HEK293 (cell line): Measurements from ENCODE around the gene SERPINB8.
A peak's percentile ranks its signal among the peaks of the same experiment; 100 is the strongest.

Source experiments
- CTCF ChIA-PET: fragments of 350-600 bp; formaldehyde crosslinking; extraction: SDS; loops from one replicate; lab custom pipeline; 2021; ENCODE audit warnings: antibody characterized with exemption; lab: Yijun Ruan, JAX
- POLR2A ChIA-PET: fragments of 300-600 bp; formaldehyde crosslinking; extraction: SDS; loops from one replicate; lab custom pipeline; 2020; ENCODE audit warnings: antibody characterized with exemption, inconsistent platforms; lab: Yijun Ruan, JAX
- H3K27ac ChIP-seq: fragments of 200-500 bp; sonication (Bioruptor generic); 2 replicates; pipeline ENCODE4 v1.5.1; 2014; ENCODE audit warnings: low read depth, low read length, control low read depth, inconsistent platforms; ENCODE audit errors: extremely low read depth
- H3K36me3 ChIP-seq, 2 experiments: fragments of 200-500 bp in 1 of 2; sonication (Bioruptor generic) in 1 of 2; 1 replicate in 1 of 2; 2 replicates in 1 of 2; pipeline ENCODE4 v1.5.1; 2014 to 2017; ENCODE audit warnings: inconsistent platforms in 2 of 2, low read length in 2 of 2; ENCODE audit not compliant: control insufficient read depth in 2 of 2, insufficient read depth in 1 of 2
- H3K4me1 ChIP-seq: fragments of 200-500 bp; sonication (Bioruptor generic); 2 replicates; pipeline ENCODE4 v1.5.1; 2014; ENCODE audit warnings: mild to moderate bottlenecking, low read length, inconsistent platforms; ENCODE audit not compliant: control insufficient read depth, insufficient read depth
- H3K4me3 ChIP-seq: 2 replicates; pipeline ENCODE4 v1.5.1; 2011; ENCODE audit warnings: low read depth, mild to moderate bottlenecking, control low read depth, low read length, moderate library complexity
- H3K9me3 ChIP-seq: fragments of 200-500 bp; sonication (Bioruptor generic); 2 replicates; pipeline ENCODE4 v1.5.1; 2014; ENCODE audit warnings: low read depth, low read length, inconsistent platforms; ENCODE audit not compliant: control insufficient read depth, insufficient read depth
- EGR2 ChIP-seq: fragments of 450-650 bp; formaldehyde crosslinking; IDR thresholded peaks from 2 replicates; pipeline ENCODE4 v1.5.1; 2016; ENCODE audit warnings: low read depth, missing biosample characterization, missing genetic modification characterization
- ELK4 ChIP-seq: IDR thresholded peaks from 2 replicates; pipeline ENCODE4 v1.6.1; 2011; ENCODE audit warnings: mild to moderate bottlenecking, low read depth, low read length, borderline replicate concordance
- KLF8 ChIP-seq: fragments of 450-650 bp; formaldehyde crosslinking; IDR thresholded peaks from 2 replicates; pipeline ENCODE4 v1.5.1; 2016; ENCODE audit warnings: missing biosample characterization, missing genetic modification characterization
- KLF9 ChIP-seq: fragments of 450-650 bp; formaldehyde crosslinking; IDR thresholded peaks from 2 replicates; pipeline ENCODE4 v1.5.1; 2016; ENCODE audit warnings: missing biosample characterization, missing genetic modification characterization, low read depth
- REPIN1 ChIP-seq: fragments of 450-650 bp; formaldehyde crosslinking; IDR thresholded peaks from 2 replicates; pipeline ENCODE4 v1.5.1; 2017; ENCODE audit warnings: missing biosample characterization, missing genetic modification characterization, low read depth
- SALL2 ChIP-seq: fragments of 450-650 bp; formaldehyde crosslinking; IDR thresholded peaks from 2 replicates; pipeline ENCODE4 v1.5.0; 2017; ENCODE audit warnings: missing biosample characterization, mild to moderate bottlenecking, missing genetic modification characterization, borderline replicate concordance
- SCRT2 ChIP-seq: fragments of 450-650 bp; formaldehyde crosslinking; IDR thresholded peaks from 2 replicates; pipeline ENCODE4 v1.5.1; 2016; ENCODE audit warnings: missing biosample characterization, missing genetic modification characterization
- YY1 ChIP-seq: fragments of 450-650 bp; formaldehyde crosslinking; IDR thresholded peaks from 2 replicates; pipeline ENCODE4 v1.5.1; 2018; ENCODE audit warnings: missing biosample characterization, missing genetic modification characterization
- ZBTB49 ChIP-seq: fragments of 450-650 bp; formaldehyde crosslinking; IDR thresholded peaks from 2 replicates; pipeline ENCODE4 v1.5.1; 2016; ENCODE audit warnings: missing biosample characterization, missing genetic modification characterization, low read depth
- ZNF311 ChIP-seq: fragments of 450-650 bp; formaldehyde crosslinking; IDR thresholded peaks from 2 replicates; pipeline ENCODE4 v1.5.1; 2017; ENCODE audit warnings: missing biosample characterization, missing genetic modification characterization, borderline replicate concordance
- ZNF394 ChIP-seq: fragments of 450-650 bp; formaldehyde crosslinking; IDR thresholded peaks from 2 replicates; pipeline ENCODE4 v1.5.1; 2016; ENCODE audit warnings: missing biosample characterization, missing genetic modification characterization, mild to moderate bottlenecking, moderate library complexity, borderline replicate concordance
- ZNF473 ChIP-seq: fragments of 450-650 bp; formaldehyde crosslinking; IDR thresholded peaks from 2 replicates; pipeline ENCODE4 v1.5.1; 2017; ENCODE audit warnings: missing biosample characterization, missing genetic modification characterization
- ZNF521 ChIP-seq: fragments of 450-650 bp; formaldehyde crosslinking; IDR thresholded peaks from 2 replicates; pipeline ENCODE4 v1.5.1; 2017; ENCODE audit warnings: missing biosample characterization, mild to moderate bottlenecking, missing genetic modification characterization
- ZNF639 ChIP-seq: fragments of 450-650 bp; formaldehyde crosslinking; IDR thresholded peaks from 2 replicates; pipeline ENCODE4 v1.5.1; 2016; ENCODE audit warnings: missing biosample characterization, missing genetic modification characterization
- ZNF654 ChIP-seq: fragments of 450-650 bp; formaldehyde crosslinking; IDR thresholded peaks from 2 replicates; pipeline ENCODE4 v1.5.1; 2016; ENCODE audit warnings: low read depth, missing biosample characterization, missing genetic modification characterization
- ZNF776 ChIP-seq: fragments of 450-650 bp; formaldehyde crosslinking; IDR thresholded peaks from 2 replicates; pipeline ENCODE4 v1.5.0; 2017; ENCODE audit warnings: missing biosample characterization, missing genetic modification characterization, borderline replicate concordance
- ZNF792 ChIP-seq: fragments of 450-650 bp; formaldehyde crosslinking; IDR thresholded peaks from 2 replicates; pipeline ENCODE4 v1.5.1; 2016; ENCODE audit warnings: missing biosample characterization, missing genetic modification characterization
- ZXDB ChIP-seq: fragments of 450-650 bp; formaldehyde crosslinking; IDR thresholded peaks from 2 replicates; pipeline ENCODE4 v1.5.1; 2016; ENCODE audit warnings: missing biosample characterization, missing genetic modification characterization
- TF ChIP-seq, protein P1 (sequence below): fragments of 450-650 bp; formaldehyde crosslinking; IDR thresholded peaks from 2 replicates; pipeline ENCODE4 v1.5.1; 2016; ENCODE audit warnings: missing biosample characterization, missing genetic modification characterization, borderline replicate concordance

Gene SERPINB8

DNA sequence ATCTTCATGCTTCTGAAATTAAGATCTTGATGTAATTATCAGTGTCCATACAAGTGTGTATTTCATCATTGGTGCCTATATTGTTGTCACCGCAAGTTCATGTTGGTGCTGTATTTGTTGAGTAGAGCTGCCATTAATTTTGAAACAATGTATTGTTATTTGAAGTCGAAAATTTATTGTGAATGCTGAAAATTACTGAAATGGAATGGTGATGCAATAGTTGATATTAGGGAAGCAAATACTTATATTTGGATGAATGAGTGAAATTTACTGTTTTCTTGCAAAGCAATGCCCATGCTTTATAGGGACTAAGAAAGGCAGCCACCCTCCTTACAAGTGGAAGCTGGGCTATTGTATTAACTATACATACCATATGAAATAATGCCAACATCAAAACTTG, 41.6 kb downstream of the SERPINB8 start:
- H3K4me3 ChIP-seq: no peak overlapping the region
- no peak overlapping the region for H3K27ac ChIP-seq
- CTCF ChIA-PET: interaction anchor here (0.6 to 3.2 kb wide), 4 partner anchors 16 to 265 kb away, joined by 3 to 15 read pairs (median 4); no protein-coding TSS in a partner anchor
- no peaks in the 10 kb centered on the region for H3K36me3 ChIP-seq
- no peak for TF ChIP-seq ZNF394
- no peak for TF ChIP-seq ELK4
- no peak for TF ChIP-seq ZNF639 (tag by site-specific recombination)
- TF ChIP-seq ZBTB49: no peak
- TF ChIP-seq ZXDB (tag by site-specific recombination): no peak
- no peak for TF ChIP-seq ZNF521 (tag by site-specific recombination)
- no peak for TF ChIP-seq ZNF473 (tag by site-specific recombination)
- TF ChIP-seq ZNF311 (tag by site-specific recombination): no peak
- TF ChIP-seq, all 188 proteins: peak for 0
- no peaks in the 10 kb centered on the region for H3K4me1 ChIP-seq
- POLR2A ChIA-PET: no interaction called here
- H3K9me3 ChIP-seq: no peaks in the 10 kb centered on the region

DNA sequence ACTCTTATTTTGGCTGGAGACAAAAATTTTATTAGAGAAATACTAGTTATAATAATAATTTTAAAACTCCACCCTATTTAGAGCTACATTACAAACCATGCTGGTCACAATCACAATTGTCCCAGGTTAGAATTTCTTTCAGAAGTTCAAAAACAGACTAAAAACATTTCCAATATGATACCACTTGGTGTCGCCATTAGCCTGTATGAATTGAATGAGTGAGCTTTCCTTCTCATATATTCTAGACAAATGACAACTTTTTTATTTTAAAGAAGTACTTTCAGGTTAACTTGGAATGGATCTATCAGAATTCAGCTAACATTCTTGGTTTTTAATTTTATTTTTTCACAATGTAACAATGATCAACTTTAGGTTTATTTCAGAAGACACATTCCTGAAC, 48.0 kb downstream of the SERPINB8 start:
- ChIA-PET CTCF (interaction anchor here (0.5 to 1.6 kb wide), 18 partner anchors 9 to 1073 kb away, joined by 3 to 4 read pairs (median 3); no protein-coding TSS in a partner anchor), POLR2A (no interaction called here)
- TF ChIP-seq ZNF654 (tag by site-specific recombination) (peak; percentile 55), EGR2 (no peak)
- Histone ChIP-seq H3K36me3 (no peaks in the 10 kb centered on the region), H3K4me3 (no peak overlapping the region), H3K27ac (no peak overlapping the region), H3K9me3 (no peaks in the 10 kb centered on the region), H3K4me1 (no peaks in the 10 kb centered on the region)

DNA sequence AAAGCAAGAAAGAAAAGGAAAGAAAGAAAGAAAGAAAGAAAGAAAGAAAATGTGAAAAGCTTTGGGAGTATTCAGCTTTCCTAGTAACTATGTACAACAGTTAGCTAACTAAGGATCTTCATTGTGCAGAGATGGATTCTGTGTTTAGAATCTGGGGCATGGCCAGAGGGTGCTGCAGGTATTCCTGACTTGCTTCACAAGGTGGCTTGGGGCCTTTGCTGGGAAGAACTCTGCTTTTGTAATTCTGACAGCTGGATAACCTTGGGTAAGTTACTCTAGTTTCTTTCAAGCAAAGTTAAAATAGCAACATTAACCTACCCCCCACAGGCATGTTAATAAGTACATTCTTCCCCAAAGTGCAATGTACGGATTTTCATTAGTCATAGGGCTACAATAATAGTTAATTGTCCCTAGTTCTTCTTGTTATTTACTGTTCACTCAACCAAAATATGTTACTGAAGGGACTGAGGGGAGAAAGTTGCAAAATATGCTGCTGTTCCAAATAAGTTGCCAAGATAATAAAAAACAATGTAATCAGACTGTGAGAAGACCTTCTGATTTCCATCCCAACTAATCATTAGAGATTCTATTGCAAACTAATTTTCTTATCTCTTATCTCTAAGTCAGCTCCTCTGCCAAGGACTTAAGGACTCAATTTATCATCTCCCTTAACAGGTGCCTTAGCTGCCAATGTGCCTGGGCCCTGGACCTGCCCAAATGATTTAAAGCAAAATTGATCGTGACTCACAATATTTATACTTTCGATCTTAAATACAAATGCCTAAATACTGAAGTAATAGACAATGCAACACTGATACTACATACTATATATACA, 50.3 kb downstream of the SERPINB8 start:
- H3K4me3 ChIP-seq: no peak overlapping the region
- no peak overlapping the region for H3K27ac ChIP-seq
- POLR2A ChIA-PET: no interaction called here
- H3K36me3 ChIP-seq: no peaks in the 10 kb centered on the region
- CTCF ChIA-PET: interaction anchor here (0.7 to 2.4 kb wide), 3 partner anchors 17 to 591 kb away, joined by 3 to 7 read pairs (median 4); no protein-coding TSS in a partner anchor
- H3K9me3 ChIP-seq: no peaks in the 10 kb centered on the region
- H3K4me1 ChIP-seq: no peaks in the 10 kb centered on the region
- TF ChIP-seq KLF8 (tag by site-specific recombination) (no peak), ZNF792 (no peak), KLF9 (tag by site-specific recombination) (no peak), YY1 (tag by site-specific recombination) (no peak), ZNF776 (tag by site-specific recombination) (no peak), REPIN1 (tag by site-specific recombination) (no peak), SCRT2 (tag by site-specific recombination) (no peak), SALL2 (tag by site-specific recombination) (no peak)
- TF ChIP-seq, protein P1, sequence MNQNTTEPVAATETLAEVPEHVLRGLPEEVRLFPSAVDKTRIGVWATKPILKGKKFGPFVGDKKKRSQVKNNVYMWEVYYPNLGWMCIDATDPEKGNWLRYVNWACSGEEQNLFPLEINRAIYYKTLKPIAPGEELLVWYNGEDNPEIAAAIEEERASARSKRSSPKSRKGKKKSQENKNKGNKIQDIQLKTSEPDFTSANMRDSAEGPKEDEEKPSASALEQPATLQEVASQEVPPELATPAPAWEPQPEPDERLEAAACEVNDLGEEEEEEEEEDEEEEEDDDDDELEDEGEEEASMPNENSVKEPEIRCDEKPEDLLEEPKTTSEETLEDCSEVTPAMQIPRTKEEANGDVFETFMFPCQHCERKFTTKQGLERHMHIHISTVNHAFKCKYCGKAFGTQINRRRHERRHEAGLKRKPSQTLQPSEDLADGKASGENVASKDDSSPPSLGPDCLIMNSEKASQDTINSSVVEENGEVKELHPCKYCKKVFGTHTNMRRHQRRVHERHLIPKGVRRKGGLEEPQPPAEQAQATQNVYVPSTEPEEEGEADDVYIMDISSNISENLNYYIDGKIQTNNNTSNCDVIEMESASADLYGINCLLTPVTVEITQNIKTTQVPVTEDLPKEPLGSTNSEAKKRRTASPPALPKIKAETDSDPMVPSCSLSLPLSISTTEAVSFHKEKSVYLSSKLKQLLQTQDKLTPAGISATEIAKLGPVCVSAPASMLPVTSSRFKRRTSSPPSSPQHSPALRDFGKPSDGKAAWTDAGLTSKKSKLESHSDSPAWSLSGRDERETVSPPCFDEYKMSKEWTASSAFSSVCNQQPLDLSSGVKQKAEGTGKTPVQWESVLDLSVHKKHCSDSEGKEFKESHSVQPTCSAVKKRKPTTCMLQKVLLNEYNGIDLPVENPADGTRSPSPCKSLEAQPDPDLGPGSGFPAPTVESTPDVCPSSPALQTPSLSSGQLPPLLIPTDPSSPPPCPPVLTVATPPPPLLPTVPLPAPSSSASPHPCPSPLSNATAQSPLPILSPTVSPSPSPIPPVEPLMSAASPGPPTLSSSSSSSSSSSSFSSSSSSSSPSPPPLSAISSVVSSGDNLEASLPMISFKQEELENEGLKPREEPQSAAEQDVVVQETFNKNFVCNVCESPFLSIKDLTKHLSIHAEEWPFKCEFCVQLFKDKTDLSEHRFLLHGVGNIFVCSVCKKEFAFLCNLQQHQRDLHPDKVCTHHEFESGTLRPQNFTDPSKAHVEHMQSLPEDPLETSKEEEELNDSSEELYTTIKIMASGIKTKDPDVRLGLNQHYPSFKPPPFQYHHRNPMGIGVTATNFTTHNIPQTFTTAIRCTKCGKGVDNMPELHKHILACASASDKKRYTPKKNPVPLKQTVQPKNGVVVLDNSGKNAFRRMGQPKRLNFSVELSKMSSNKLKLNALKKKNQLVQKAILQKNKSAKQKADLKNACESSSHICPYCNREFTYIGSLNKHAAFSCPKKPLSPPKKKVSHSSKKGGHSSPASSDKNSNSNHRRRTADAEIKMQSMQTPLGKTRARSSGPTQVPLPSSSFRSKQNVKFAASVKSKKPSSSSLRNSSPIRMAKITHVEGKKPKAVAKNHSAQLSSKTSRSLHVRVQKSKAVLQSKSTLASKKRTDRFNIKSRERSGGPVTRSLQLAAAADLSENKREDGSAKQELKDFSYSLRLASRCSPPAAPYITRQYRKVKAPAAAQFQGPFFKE (tag by site-specific recombination): no peak
